IMR-90 (cell line): Measurements from ENCODE around the gene TPP2. TPM values are rescaled to one million over a fixed set of nuclear protein-coding genes. Genes with fewer than 3 reads are reported as not detected.

Source experiments
- ATAC-seq: fragments of 200-7000 bp; cut with Tn5 transposase; 2 replicates; pipeline ENCODE4 v1.9.1; 2020; ENCODE audit warnings: low read depth, mild to moderate bottlenecking, moderate library complexity
- BruUV-seq: library from RNA; stranded (reverse); fragments of 400-500 nt; replicated peaks from 2 replicates; lab custom pipeline; 2021; lab: Mats Ljungman, UMichigan
- CTCF ChIA-PET: fragments of 300-600 bp; formaldehyde crosslinking; extraction: SDS; loops from one replicate; lab custom pipeline; 2021; ENCODE audit warnings: antibody characterized with exemption; lab: Yijun Ruan, JAX
- POLR2A ChIA-PET: fragments of 300-600 bp; sonication (Branson Sonifier 250); formaldehyde crosslinking; loops from one replicate; lab custom pipeline; 2022; ENCODE audit warnings: antibody characterized with exemption; ENCODE audit not compliant: unreplicated experiment; lab: Charles Lee
- DNase-seq: peaks from one replicate; pipeline ENCODE4 v3.0.0; 2013
- H2AFZ ChIP-seq: replicated peaks from 2 replicates; pipeline ENCODE3; 2013; ENCODE audit warnings: low read length, mild to moderate bottlenecking; ENCODE audit not compliant: poor library complexity
- H2AK5ac ChIP-seq: 2 replicates; pipeline ENCODE4 v1.6.1; 2013; ENCODE audit warnings: low read depth, low read length, inconsistent platforms
- H2AK9ac ChIP-seq: replicated peaks from 2 replicates; pipeline ENCODE3; 2013; ENCODE audit warnings: mild to moderate bottlenecking, low read depth, low read length, moderate library complexity; ENCODE audit not compliant: poor library complexity
- H2BK120ac ChIP-seq: 2 replicates; pipeline ENCODE4 v1.6.1; 2013; ENCODE audit warnings: low read depth, low read length, inconsistent platforms
- H2BK15ac ChIP-seq: 3 replicates; pipeline ENCODE4 v1.6.1; 2013; ENCODE audit warnings: low read depth, low read length, inconsistent platforms
- H2BK20ac ChIP-seq: 2 replicates; pipeline ENCODE4 v1.6.1; 2013; ENCODE audit warnings: low read depth, mild to moderate bottlenecking, inconsistent platforms, low read length, moderate library complexity
- H2BK5ac ChIP-seq: 2 replicates; pipeline ENCODE4 v1.6.1; 2013; ENCODE audit warnings: mild to moderate bottlenecking, low read depth, low read length, inconsistent platforms; ENCODE audit not compliant: poor library complexity, severe bottlenecking
- H3K14ac ChIP-seq: replicated peaks from 2 replicates; pipeline ENCODE4 v1.6.1; 2013; ENCODE audit warnings: low read depth, low read length, inconsistent platforms
- H3K18ac ChIP-seq: 2 replicates; pipeline ENCODE4 v1.6.1; 2013; ENCODE audit warnings: low read depth, low read length, control low read depth
- H3K23ac ChIP-seq: 2 replicates; pipeline ENCODE4 v1.6.1; 2013; ENCODE audit warnings: low read depth, low read length, inconsistent platforms
- H3K27ac ChIP-seq: 2 replicates; pipeline ENCODE4 v1.5.1; 2013; ENCODE audit warnings: mild to moderate bottlenecking, control low read depth, low read length; ENCODE audit not compliant: insufficient read depth
- H3K27me3 ChIP-seq: 2 replicates; pipeline ENCODE4 v1.6.1; 2013; ENCODE audit warnings: low read length; ENCODE audit not compliant: control insufficient read depth, insufficient read depth
- H3K36me3 ChIP-seq: 2 replicates; pipeline ENCODE4 v1.6.1; 2013; ENCODE audit warnings: low read length, mixed read lengths; ENCODE audit not compliant: control insufficient read depth, insufficient read depth
- H3K4ac ChIP-seq: 2 replicates; pipeline ENCODE4 v1.6.1; 2013; ENCODE audit warnings: low read depth, low read length, inconsistent platforms
- H3K4me1 ChIP-seq: 2 replicates; pipeline ENCODE4 v1.6.1; 2013; ENCODE audit warnings: low read length, mixed read lengths; ENCODE audit not compliant: control insufficient read depth, insufficient read depth
- H3K4me2 ChIP-seq: 2 replicates; pipeline ENCODE4 v1.6.1; 2013; ENCODE audit warnings: low read depth, mild to moderate bottlenecking, control low read depth, low read length, moderate library complexity
- H3K4me3 ChIP-seq: 2 replicates; pipeline ENCODE4 v1.5.1; 2013; ENCODE audit warnings: low read depth, mild to moderate bottlenecking, control low read depth, low read length, moderate library complexity; ENCODE audit not compliant: insufficient read depth
- H3K56ac ChIP-seq: 2 replicates; pipeline ENCODE4 v1.6.1; 2013; ENCODE audit warnings: low read length, inconsistent platforms; ENCODE audit not compliant: insufficient read depth; ENCODE audit errors: extremely low read depth
- H3K79me1 ChIP-seq, 2 experiments: 2 replicates each; pipeline ENCODE4 v1.6.1; 2013; ENCODE audit warnings: low read length in 2 of 2, inconsistent platforms in 1 of 2, low read depth in 1 of 2
- H3K9ac ChIP-seq: 2 replicates; pipeline ENCODE4 v1.6.1; 2013; ENCODE audit warnings: low read depth, low read length, control low read depth
- H3K9me1 ChIP-seq: 2 replicates; pipeline ENCODE4 v1.6.1; 2013; ENCODE audit warnings: low read length, inconsistent platforms; ENCODE audit not compliant: insufficient read depth
- H3K9me3 ChIP-seq: 2 replicates; pipeline ENCODE4 v1.6.1; 2013; ENCODE audit warnings: low read length; ENCODE audit not compliant: control insufficient read depth, insufficient read depth
- H4K20me1 ChIP-seq: 2 replicates; pipeline ENCODE4 v1.6.1; 2013; ENCODE audit warnings: low read length, inconsistent platforms; ENCODE audit not compliant: insufficient read depth
- H4K5ac ChIP-seq: 2 replicates; pipeline ENCODE4 v1.6.1; 2013; ENCODE audit warnings: mild to moderate bottlenecking, low read depth, low read length, control low read depth
- H4K8ac ChIP-seq, 2 experiments: 2 replicates each; pipeline ENCODE4 v1.6.1; 2013; ENCODE audit warnings: low read depth in 2 of 2, low read length in 2 of 2, control low read depth in 1 of 2, inconsistent platforms in 1 of 2
- H4K91ac ChIP-seq: 2 replicates; pipeline ENCODE4 v1.6.1; 2013; ENCODE audit warnings: low read depth, low read length, inconsistent platforms; ENCODE audit not compliant: insufficient read depth
- BHLHE40 ChIP-seq: fragments of 150-350 bp; IDR thresholded peaks from 2 replicates; pipeline ENCODE4 v1.6.1; 2016; ENCODE audit warnings: mild to moderate bottlenecking, low read depth, low read length
- CEBPB ChIP-seq: IDR thresholded peaks from 2 replicates; pipeline ENCODE4 v1.6.1; 2012; ENCODE audit warnings: low read depth, low read length, improper control_type of control experiment
- MXI1 ChIP-seq: IDR thresholded peaks from 2 replicates; pipeline ENCODE4 v1.6.1; 2012; ENCODE audit warnings: low read depth, mild to moderate bottlenecking, low read length, moderate library complexity, borderline replicate concordance
- WGBS, 2 experiments: methylation state at CpG; one replicate each; pipeline versions ENCODE4 v1.1.5 to v1.1.7; 2013; ENCODE audit warnings: missing lambda C conversion rate in 2 of 2; ENCODE audit not compliant: insufficient read length in 1 of 2; ENCODE audit errors: extremely low coverage in 2 of 2; 5-methylcytosine and 5-hydroxymethylcytosine counted together
- dilution Hi-C: fragments of 300-500 bp; cut with HindIII; formaldehyde crosslinking; loops from one replicate; pipeline ENCODE4 v1.14.3; 2018; ENCODE audit warnings: low sequenced_read_pairs; ENCODE audit not compliant: unreplicated experiment
- in situ Hi-C: fragments of 300-500 bp; cut with MboI; formaldehyde crosslinking; loops from 3 replicates; pipeline ENCODE4 v1.14.3; 2019; ENCODE audit warnings: low sequenced_read_pairs, inconsistent platforms, mixed read lengths
- intact Hi-C: fragments of 100-400 bp; cut with micrococcal nuclease; formaldehyde crosslinking; loops from 2 replicates; pipeline ENCODE4 v1.10.0; 2022
- polyA plus RNA-seq, 3 experiments: library from polyadenylated mRNA; depleted of rRNA; stranded (reverse); fragments of >200 nt; gene quantifications; 2 replicates each; pipeline ENCODE4 v1.2.3, GENCODE V29; 2012; ENCODE audit warnings: low replicate concordance in 1 of 3
- total RNA-seq: library from RNA; depleted of rRNA; stranded (reverse); fragments of >200 nt; gene quantifications from 2 replicates; pipeline ENCODE4 v1.2.3, GENCODE V29; 2012

TPP2 gene
- total and polyA plus RNA-seq, 2 of the 4 experiments (the other 2 are of a cell fraction) = 27.6 to 52.9 TPM

DNA sequence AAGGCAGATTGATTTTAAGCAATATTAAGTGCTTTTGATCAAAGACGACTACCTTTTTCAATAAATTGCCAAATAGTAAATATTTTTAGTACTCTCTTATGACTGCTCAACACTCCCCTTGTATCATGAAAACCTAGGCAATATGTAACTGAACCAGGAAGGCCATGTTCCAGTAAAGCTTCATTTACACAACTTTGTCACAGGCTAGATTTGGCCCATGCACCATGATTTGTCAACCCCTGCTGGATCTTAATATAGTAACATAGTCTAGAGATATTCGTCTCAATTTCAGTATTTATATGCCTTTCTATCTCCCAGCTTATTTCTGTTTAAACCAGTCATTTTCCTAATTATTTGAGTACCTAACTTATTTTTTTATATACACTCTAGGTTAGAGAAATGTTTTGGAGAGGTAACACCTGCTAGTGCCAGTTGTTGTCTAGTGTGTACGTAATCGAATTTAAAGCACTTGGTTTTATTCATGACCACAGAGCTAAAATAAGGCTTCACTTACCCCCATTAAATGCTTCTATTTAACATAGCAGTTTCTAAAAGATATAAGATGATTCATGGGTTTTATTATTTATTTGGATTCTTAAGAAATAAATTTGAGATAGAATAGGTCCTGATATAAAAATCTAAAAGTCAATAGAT lies 21.0 kb downstream of the TPP2 start:
- H4K5ac ChIP-seq = no peak overlapping the region
- ChIA-PET CTCF (no interaction called here), POLR2A (no interaction called here)
- no peak overlapping the region for H2BK15ac ChIP-seq
- no peaks in the 10 kb centered on the region for H3K9me3 ChIP-seq
- no peak overlapping the region for H4K8ac ChIP-seq
- no CpG with 5 or more reads among the region's 4 CpGs for WGBS, 2 experiments
- dilution Hi-C loops = no loop called here
- no peak overlapping the region for H3K4me3 ChIP-seq
- no peaks in the 10 kb centered on the region; the same call in 1 of the 2 replicates for H4K20me1 ChIP-seq
- H3K14ac ChIP-seq = no peak overlapping the region
- no peak overlapping the region for H2BK5ac ChIP-seq
- no peak overlapping the region for H3K56ac ChIP-seq
- intact Hi-C loops = loop anchor here (5.0 kb wide), 2 partner anchors 34 to 59 kb away; no protein-coding TSS in a partner anchor
- TF ChIP-seq CEBPB = no peak
- no peak for TF ChIP-seq BHLHE40
- TF ChIP-seq MXI1 = no peak
- no TSS peak for BruUV-seq
- H2BK120ac ChIP-seq = no peak overlapping the region
- H3K27me3 ChIP-seq = no peaks in the 10 kb centered on the region
- in situ Hi-C loops = no loop called here
- no peak overlapping the region for H2BK20ac ChIP-seq
- H3K36me3 ChIP-seq = peaks cover 20% of the 10 kb centered on the region
- no peak overlapping the region for H3K23ac ChIP-seq
- no peak overlapping the region for H3K9ac ChIP-seq
- H3K4me2 ChIP-seq = no peak overlapping the region
- H3K9me1 ChIP-seq = 0 out of 2 replicates have a peak, but pooled peaks cover 3% of the 10 kb centered on the region
- DNase-seq (no peak), ATAC-seq (no peak)
- H2AFZ ChIP-seq = no peak overlapping the region
- H3K27ac ChIP-seq = no peak overlapping the region
- no peak overlapping the region for H3K18ac ChIP-seq
- no peak overlapping the region for H2AK9ac ChIP-seq
- H3K4me1 ChIP-seq = peaks cover 2% of the 10 kb centered on the region; the same call in 1 of the 2 replicates
- H3K4ac ChIP-seq = no peak overlapping the region
- H4K91ac ChIP-seq = no peak overlapping the region
- H3K79me1 ChIP-seq = peaks cover 32 to 37% of the 10 kb centered on the region in 2 experiments
- H2AK5ac ChIP-seq = no peak overlapping the region
